Ovary (tissue), 3 donors: ENCODE results near the gene DIS3L.

Experiments
- POLR2A ChIP-seq: fragments of 450-650 bp; IDR thresholded peaks from one replicate; pipeline ENCODE4 v1.6.1; 2017; ENCODE audit warnings: antibody characterized with exemption, mild to moderate bottlenecking, moderate library complexity
- TF ChIP-seq, protein P1 (sequence below), 3 donors: fragments of 450-650 bp in 2 of 3; fragments of 200-600 bp in 1 of 3; IDR thresholded peaks; one replicate each; pipeline versions ENCODE4 v1.5.1 to v1.8.0; 2016 to 2022; ENCODE audit warnings: antibody characterized with exemption in 3 of 3, mild to moderate bottlenecking in 1 of 3
- donor health status: DM: no; HTN: no; CAD: no.

DNA sequence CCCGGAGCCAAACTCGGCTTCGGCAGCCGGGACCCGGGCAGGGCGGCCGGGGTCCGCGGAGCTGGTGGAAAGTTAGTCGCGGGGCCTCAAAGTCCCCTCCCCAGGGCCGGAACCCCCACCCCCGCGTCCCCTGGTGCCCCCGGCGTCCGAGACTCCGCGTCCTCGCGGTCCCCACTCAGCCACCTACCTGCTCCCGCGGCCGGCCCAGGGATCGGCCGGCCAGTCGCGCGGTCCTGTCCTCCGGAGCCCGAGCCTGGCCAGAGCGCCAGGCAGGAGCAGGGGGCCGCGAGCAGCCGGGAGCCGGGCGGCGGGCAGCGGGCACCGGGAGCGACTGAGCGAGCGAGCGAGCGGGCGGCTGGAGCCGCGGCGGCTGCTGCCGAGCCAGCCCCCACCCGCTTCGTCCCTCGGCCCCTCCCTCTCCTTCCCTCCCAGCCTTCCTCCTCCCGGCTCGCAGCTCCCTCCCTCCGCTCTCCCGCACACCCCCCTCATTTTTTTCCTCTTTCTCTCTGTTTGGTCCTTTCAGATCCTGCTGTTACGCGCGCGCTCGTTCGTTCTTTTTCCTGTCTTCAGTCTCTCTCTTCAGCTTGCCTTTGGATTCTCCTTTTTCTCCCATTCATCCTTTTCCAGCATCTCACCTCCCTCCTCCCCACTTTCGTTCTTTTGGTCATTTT, 39.8 kb upstream of the DIS3L start, which contains the start of gene MEGF11:
- TF ChIP-seq, protein P1, sequence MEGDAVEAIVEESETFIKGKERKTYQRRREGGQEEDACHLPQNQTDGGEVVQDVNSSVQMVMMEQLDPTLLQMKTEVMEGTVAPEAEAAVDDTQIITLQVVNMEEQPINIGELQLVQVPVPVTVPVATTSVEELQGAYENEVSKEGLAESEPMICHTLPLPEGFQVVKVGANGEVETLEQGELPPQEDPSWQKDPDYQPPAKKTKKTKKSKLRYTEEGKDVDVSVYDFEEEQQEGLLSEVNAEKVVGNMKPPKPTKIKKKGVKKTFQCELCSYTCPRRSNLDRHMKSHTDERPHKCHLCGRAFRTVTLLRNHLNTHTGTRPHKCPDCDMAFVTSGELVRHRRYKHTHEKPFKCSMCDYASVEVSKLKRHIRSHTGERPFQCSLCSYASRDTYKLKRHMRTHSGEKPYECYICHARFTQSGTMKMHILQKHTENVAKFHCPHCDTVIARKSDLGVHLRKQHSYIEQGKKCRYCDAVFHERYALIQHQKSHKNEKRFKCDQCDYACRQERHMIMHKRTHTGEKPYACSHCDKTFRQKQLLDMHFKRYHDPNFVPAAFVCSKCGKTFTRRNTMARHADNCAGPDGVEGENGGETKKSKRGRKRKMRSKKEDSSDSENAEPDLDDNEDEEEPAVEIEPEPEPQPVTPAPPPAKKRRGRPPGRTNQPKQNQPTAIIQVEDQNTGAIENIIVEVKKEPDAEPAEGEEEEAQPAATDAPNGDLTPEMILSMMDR (IDR thresholded peaks at IDR 0.05), result no peak
- TF ChIP-seq POLR2A, result no peak
